Activated CD8-positive, alpha-beta memory T cell treated with anti-CD3 and anti-CD28 coated beads, Interleukin-2, amount 50 U/mL, for 24 hours (primary cell): ENCODE data around the gene INTS14.
"Not testable (repeated sequence)": the region's sequence is repeated elsewhere in the genome, so short reads cannot be mapped to it uniquely, and the experiment has no call there.

Source experiments
- DNase-seq: peaks from one replicate; pipeline ENCODE4 v3.0.0-alpha.2; 2020; ENCODE audit errors: extremely low read depth

The INTS14 gene

DNA sequence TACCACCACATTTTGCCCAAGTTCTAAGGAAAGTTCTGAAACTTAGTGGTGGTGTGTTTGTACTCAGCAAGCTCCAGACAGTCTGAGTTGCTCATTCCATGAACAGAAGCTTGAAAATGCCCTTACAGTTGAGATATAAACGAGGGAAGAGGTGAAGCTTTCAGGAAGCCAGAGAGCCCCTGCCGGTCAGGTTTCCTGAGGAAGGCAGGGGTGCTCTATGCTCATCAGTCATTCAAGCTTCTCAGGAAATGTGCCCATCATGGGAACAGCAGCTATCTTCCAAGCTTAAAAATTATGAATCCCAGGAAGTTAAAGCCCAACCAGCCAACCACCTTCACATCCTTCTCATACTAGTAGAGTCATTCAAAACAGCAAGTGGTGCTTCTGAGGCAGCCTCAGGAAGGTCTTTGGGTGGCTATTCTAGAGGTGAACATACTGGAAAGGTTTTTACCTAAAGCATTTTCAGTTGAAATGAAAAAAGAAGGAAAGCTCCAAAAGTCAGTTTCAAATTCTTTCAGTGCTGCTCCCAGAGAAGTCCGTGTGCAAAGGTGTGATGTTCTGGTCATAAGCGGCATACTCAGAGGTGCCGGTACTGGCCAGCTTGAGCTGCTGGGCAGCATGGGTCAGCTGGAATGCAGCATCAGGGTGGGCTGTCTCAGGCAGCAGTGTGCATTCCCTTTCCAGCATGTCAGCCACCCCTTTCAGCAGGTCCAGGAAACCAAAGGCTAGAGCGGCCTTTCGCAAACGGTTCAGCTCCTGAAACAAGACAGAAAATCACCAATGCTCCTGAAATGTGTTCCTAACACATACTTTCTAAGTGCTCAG is 31.8 kb downstream of the INTS14 start:
- DNase-seq, result no peak

DNA sequence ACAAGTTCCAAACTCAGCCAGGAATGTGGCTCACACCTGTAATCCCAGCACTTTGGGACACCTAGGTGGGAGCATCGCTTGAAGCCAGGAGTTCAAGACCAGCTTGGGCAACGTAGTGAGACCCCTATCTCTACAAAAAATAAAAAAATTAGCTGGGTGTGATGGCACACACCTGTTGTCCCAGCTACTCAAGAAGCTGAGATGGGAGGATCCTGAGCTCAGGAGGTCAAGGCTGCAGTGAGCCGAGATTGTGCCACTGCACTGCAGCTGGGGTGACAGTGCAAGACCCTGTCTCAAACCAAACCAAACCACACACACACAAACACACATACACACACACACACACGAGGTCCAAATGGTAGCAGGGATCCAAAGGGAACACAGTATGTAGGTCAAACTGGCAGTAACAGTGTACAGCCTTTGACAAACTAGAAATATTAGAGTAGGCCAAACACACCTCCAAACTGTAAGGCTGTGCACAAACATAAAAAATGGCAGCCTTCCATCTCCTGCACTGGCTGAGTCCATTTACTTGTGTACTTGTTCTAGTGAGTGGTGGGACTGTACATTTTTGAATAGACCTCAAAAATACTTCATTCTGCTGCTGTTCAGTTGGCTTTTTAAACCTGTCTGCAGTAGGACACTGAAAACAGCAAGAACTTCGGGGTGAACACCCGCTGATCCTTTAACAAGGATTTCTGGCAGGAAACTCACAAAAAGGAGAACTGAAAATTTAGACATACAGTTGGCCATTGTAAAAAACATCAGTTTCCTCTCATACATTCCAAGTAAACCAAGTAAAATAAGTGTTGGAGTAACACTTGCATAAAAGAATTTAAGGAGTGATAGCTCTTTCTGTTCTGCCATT is 33.6 kb downstream of the INTS14 start:
- DNase-seq, result no peak

DNA sequence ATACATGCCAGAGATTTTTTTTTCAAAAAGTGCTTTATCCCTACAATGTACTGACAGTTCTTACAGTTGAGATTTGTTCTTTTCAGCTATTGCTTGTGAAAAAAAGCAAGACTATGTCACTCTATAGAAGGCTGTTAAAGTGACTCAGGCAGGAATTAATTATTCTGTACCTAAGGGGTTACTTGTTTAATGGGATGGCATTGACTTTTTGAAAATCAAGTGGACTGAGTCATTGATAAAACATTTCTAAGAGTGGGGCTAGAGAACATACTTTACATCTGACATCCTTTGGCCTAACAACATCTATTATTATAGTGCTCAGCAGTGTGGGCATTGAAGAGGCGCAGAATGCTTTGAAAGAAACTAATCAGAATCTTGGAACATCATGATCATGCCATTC is 34.3 kb downstream of the INTS14 start:
- no peak for DNase-seq

DNA sequence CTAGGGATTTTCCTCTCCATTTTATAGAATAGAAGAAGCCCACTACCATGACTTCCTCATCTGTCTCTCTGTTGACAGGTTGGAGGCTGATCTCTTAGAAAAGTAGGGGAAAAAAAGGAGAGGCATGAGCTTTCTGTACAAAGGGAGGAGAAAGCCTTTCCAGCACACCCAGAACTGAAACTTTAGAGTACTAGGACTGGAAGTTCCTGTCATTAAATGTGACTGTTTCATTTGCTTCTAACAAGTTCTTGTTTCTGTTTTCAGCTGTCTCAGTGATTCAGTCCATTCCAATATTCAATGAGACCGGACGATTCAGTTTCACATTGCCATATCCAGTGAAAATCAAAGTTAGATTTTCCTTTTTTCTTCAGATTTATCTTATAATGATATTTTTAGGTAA is 39.0 kb downstream of the INTS14 start:
- no peak for DNase-seq

DNA sequence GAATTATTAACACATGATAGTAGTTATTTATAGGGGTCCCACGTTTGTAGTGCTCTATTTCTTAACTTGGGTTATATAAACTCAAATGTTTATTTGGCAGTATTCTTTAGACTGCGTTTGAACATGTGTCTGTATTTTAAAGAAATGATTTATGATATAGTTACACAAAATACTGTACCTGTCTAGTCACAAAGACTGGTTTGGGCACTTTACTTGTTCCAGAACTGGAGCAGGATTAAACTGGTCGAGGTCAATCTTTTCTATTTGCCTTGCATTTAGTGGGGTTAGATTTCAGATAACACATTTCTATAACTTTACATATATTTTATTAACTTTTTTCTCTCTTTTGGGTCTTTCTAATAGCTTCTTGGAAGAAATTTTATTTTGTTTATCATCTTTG is 41.2 kb downstream of the INTS14 start:
- DNase-seq, result no peak

DNA sequence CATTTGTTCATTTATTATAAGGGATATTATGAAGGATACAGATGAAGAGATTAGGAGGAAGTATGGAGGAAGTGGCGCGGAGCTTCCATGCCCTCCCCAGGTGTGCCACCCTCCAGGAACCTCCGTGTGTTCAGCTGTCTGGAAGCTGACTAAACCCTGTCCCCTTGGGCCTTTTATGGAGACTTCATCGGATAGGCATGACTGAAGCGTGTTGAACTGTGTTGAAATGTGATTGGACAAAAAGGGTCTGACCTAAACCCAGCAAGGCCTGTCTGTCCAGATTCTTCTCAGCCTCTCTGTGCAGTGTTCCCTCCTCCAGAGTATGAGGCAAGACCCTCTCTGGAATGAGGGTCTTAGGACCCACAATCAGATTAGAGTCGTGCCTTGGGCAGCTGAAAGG is 49.0 kb downstream of the INTS14 start:
- no peak for DNase-seq

DNA sequence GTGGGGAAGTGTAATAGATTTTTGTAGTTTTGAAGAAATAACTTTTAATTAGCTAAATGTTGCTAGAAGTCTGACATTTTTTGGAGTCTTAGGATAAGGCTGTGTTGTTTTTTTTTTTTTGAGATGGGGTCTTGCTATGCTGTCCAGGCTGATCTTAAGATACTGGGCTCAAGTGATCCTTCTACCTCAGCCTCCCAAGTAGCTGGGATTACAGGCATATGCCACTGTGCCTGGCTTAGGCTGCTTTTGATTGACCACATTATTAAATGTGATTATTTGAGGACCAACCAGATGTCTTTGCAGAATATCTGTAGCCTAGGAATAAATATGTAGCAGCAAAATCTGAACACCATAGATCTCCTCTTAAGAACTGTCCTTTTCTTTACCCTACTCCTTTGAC is 51.0 kb downstream of the INTS14 start:
- DNase-seq, result no peak

DNA sequence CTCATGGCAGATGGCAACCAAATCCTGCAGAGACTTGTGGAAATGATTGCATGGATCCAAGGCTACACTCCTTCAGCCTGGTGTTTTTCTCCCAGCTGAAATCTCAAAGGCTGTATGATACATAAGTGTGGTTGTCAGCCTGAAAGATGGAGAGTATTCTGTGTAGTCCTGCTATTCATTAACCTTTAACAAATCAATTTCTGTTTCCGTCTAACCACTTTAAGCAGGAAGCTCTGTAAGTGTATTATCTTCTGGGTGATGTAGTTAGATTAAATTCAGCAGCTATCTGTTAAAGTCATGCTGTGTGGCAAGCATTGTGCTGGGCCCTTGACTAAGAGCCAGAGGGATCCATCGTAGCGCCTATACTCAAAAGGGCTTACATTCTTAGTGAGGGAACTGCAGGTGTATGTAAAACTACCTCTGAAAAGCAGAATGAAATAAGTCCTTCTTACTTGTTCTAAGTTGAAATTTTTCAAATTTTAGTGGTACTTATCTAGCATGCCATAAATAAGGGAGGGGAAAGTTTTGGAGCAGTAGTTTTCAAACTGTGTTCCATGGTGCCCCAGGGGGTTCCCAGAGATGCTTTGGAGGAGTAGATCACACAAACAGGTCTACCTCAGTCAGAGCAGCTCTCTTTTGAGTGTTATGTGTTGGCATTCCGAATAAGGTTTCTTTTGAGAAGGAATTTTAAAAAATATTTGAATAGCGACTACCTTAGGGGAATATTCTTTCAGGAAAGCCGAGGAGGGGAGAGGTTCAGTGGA is 51.8 kb downstream of the INTS14 start:
- DNase-seq, result no peak

DNA sequence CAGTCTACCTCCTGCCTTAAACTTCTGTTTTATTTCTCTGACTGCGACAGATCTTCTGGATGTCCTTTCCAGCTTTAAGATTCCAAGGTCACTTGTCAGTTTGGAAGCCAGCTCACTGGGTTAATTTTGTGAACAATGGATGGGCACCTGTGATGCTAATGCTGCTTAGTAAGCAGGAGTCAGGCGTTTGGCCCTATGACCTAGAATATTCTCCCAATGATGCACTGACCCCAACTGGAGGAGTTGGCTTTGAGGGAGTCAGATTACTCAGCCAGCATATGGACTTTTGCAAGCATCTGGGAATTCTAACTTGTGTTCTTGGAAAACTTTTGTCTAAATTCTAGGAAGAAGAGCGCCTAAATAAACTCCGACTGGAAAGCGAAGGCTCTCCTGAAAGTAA is 52.6 kb downstream of the INTS14 start:
- no peak for DNase-seq

DNA sequence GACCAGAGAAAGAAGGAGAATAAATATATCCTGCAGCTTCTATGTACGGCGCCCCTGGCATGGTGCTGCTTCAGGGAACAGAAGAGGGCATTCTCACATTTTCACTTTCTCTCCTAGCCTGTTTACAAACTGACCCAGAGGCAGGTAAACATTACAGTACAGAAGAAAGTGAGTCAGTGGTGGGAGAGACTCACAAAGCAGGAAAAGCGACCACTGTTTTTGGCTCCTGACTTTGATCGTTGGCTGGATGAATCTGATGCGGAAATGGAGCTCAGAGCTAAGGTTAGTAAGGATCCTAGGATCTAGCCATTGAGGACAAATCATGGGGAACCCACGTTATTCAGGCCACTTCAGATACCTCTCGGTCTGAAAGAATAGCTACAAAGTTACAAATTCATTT is 54.3 kb downstream of the INTS14 start:
- DNase-seq, result no peak

DNA sequence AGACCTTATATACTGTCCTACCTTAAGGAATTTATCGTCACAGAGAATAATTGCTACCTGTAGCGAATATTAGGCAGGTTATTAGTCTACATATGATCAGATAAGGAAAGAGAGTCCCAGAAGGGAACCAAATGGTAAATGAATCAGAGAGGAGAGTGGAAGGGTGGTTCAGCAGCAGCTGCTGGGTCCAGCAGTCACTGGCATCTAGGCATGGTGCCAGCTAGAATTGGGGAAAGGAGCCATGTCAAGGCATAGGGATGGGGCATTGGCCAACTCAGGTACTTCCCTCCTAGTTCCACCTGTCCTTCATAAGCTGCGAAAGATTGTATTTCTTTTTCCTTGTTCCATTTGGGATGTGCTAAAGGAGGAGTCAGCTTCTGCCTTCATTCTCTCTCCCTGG is 57.2 kb downstream of the INTS14 start:
- no peak for DNase-seq

DNA sequence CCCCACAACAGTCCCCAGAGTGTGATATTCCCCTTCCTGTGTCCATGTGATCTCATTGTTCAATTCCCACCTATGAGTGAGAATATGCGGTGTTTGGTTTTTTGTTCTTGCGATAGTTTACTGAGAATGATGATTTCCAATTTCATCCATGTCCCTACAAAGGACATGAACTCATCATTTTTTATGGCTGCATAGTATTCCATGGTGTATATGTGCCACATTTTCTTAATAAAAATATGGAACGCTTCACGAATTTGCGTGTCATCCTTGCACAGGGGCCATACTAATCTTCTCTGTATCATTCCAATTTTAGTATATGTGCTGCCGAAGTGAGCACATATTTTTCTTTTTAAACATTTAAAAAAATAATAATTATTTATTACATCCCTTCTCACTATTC is 58.1 kb downstream of the INTS14 start:
- not testable (repeated sequence) for DNase-seq

DNA sequence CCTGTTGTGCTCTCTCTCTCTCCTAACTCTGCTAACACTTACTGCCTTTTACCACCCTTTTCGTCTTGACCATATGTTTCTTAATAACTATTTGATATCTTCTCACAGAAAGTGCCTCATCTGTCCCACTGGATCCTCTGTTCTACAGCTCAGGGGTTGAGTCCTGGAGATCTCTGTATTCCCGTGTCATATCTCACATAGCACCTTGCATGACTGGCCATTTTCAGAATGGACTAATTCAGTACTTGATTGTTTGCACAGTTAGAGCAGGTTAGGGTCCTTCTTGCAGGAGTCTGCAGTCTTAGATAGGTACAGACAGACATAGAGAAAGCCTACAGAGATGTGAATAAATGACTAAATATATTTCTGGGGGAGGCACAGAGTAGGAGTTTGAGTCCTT is 59.7 kb downstream of the INTS14 start:
- no peak for DNase-seq

DNA sequence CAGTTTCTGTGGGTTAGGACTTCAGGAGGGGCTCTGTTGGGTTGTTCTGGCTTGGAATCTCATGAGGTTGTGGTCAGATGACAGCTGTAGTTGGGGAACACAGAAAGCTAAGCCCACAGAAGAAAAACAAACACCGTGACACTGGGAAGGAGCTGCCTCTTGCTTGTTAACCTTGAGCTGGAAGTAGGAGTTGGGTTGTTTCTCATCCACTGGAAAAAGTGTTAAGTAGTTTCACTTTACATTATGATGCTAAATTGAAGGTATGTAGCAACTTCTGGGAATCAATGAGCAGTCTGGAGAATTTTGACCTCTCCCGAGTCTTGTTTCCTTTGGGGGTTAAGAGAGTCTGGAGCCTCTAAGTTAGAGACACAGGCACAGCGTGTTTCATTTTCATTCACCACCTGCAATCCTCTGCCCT is 60.2 kb downstream of the INTS14 start:
- DNase-seq, result no peak

DNA sequence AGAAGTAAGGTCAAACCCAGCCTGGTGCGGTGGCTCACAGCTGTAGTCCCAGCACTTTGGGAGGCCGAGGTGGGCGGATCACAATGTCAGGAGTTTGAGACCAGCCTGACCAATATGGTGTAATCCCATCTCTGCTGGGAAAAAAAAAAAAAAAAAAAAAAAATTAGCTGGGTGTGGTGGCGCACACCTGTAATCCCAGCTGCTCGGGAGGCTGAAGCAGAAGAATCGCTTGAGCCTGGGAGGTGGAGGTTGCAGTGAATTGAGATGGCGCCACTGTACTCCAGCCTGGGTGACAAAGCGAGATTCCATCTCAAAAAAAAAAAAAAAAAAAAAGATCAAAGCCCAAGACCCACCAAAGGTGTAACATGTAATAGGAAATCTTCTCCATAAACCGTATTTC is 61.6 kb downstream of the INTS14 start:
- not testable (repeated sequence) for DNase-seq

DNA sequence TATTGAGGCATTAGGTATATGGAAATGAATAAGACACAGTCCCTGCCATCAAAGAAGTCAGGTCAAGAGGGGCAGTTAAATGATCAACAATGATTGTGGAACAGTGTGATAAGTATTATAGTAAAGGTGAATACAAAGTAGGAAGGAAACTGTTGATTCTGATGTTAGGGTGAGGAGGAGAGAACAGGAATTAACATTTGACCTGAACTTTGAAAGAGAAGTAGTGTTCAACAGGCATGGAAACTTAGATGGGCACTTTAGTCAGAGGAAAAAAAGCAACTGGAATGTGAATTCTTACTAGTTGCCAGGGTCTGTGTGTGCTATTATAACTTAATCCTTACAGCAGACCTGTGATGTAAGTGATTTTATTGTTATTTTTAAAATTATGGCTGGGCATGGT is 63.1 kb downstream of the INTS14 start:
- no peak for DNase-seq

DNA sequence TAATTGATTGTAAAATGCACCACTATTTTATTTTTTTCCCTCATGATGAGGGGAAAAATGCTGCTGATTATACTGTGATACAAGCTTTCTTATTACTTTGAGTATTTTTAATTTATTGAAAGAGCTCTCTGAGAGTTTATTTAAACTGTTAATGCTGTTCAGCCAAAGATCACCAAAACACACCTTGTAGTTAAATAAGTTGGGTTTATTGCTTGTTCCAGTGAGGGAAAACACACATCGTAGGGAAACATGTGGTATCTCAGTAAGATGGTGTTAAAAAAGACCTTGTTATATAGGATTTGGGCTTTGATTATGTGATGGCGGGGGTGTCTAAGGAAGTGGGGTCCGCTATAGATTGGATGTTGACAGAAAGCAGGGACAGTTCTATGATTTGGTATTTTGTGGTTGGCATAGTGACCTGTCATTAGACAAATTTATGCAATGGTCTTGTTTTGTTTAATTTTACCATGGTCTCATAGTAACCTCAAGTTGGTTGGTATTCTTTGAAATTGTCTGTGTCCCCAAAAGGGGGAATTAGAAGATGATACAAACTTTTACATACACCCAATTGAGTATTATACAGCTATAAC is 69.6 kb downstream of the INTS14 start:
- no peak for DNase-seq

DNA sequence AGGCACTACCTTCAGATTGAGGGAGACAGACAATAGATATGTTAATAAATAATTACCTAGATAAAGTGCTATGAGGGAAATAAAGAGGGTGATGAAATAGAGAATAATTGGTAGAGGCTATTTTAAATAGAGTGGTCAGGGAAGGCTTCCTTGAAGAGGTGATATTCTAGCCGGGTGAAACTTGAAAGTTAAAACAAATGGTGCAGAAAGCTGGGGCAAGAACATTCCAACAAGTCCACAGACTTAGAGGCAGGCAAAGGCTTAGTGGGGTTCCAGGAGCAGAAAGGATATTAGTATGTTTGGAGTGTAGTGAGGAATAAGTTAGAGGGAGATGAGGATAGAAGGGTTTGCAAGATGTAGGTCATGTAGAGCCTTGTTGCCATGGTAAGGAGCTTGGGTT is 70.6 kb downstream of the INTS14 start:
- no peak for DNase-seq

DNA sequence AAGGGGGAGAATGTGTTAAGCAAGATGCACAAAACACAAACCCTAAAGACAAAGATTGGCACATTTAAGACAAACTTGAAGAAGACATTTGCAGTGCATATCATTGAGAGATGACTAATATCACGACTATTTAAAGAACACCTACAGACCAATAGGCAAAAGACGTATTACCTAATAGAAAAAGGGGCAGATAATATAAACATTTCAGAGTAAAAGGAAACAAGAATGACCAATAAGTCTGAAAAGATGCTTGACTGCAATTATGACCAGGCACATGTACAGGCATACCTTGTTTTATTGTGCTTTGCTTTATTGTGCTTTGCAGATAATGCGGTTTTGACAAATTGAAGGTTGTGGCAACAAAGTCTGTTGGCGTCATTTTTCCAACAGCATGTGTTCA is 75.7 kb downstream of the INTS14 start:
- no peak for DNase-seq

DNA sequence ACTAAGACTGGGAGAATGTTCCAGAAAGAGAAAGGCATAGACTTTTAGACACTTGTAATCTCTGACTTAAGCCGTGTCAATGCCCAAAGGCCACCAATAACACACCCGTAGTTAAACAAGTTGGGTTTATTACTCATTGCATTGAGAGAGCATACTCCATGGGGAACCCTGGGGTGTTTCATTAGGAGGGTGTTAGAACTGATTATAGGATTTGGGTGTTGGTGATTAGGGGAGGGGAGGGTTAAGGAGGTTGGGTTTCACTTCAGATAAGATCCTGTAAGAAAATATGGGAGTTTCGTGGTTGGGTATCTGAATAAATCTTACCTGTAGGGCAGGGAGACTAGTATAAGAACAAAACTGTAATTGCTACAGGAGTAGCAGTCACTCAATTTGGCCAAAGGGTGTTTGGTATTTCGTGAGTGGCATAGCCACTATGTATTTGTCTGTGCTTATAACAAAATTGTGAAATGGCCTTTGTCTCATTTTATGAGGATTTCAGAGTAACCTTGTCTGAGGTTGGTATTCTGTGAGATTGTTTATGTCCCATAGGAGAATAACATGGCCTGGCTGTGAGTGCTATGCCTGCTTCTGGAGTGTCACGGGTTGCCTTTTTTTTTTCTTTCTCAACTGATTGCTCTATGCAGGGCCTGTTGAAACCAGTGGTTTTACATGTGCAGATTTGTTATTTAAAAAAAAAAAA is 77.7 kb downstream of the INTS14 start:
- DNase-seq, result no peak

DNA sequence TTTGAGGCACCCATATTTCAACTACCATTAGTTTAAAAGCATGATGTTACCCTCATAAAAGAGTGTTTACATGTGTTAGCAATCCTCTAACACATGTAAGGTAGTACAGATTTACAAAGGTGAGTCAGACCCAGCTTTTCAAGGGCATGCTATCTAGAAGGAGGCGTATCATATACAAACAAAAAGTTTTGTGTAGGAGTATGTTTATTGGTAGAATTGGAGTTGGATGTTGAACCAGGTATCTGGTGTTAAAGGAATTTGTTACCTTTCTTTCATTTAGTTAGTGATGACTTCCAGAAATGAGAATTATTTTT is 78.2 kb downstream of the INTS14 start:
- no peak for DNase-seq
